ENCODE data around the gene MPPED2.

GRCh38 chr11:30501744-30502143 lies 84.4 kb downstream of the MPPED2 start:
- TF ChIP-seq, protein P1, sequence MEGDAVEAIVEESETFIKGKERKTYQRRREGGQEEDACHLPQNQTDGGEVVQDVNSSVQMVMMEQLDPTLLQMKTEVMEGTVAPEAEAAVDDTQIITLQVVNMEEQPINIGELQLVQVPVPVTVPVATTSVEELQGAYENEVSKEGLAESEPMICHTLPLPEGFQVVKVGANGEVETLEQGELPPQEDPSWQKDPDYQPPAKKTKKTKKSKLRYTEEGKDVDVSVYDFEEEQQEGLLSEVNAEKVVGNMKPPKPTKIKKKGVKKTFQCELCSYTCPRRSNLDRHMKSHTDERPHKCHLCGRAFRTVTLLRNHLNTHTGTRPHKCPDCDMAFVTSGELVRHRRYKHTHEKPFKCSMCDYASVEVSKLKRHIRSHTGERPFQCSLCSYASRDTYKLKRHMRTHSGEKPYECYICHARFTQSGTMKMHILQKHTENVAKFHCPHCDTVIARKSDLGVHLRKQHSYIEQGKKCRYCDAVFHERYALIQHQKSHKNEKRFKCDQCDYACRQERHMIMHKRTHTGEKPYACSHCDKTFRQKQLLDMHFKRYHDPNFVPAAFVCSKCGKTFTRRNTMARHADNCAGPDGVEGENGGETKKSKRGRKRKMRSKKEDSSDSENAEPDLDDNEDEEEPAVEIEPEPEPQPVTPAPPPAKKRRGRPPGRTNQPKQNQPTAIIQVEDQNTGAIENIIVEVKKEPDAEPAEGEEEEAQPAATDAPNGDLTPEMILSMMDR (optimal IDR thresholded peaks at IDR 0.05 in 1 of 3, IDR thresholded peaks at IDR 0.05 in 1 of 3, conservative IDR thresholded peaks at IDR 0.05 in 1 of 3; ENCODE audit: extremely low read depth in 1 of 3, insufficient read depth in 2 of 3, low read length in 3 of 3), result no peak
- no peak for TF ChIP-seq EZH2 (IDR thresholded peaks at IDR 0.05; ENCODE audit: low read length)

Data from keratinocyte (primary cell).